ENCODE results near the gene MAML2. TPM values are rescaled to one million over a fixed set of nuclear protein-coding genes. Genes with fewer than 3 reads are reported as not detected.

The MAML2 gene
- total and polyA plus RNA-seq, 9 of the 15 experiments (the other 6 are each of a cell fraction or from before 2014, with no cell fraction given): 0.79 to 6.8 (median 4.8) TPM

- intact Hi-C loops (cut with micrococcal nuclease): no loop called here
These were observed 239.3 kb downstream of the MAML2 start for GRCh38 chr11:96103721-96104120.

More at GRCh38 chr11:96103721-96104120, 239.3 kb downstream of the MAML2 start:
- TF ChIP-seq, protein P1, sequence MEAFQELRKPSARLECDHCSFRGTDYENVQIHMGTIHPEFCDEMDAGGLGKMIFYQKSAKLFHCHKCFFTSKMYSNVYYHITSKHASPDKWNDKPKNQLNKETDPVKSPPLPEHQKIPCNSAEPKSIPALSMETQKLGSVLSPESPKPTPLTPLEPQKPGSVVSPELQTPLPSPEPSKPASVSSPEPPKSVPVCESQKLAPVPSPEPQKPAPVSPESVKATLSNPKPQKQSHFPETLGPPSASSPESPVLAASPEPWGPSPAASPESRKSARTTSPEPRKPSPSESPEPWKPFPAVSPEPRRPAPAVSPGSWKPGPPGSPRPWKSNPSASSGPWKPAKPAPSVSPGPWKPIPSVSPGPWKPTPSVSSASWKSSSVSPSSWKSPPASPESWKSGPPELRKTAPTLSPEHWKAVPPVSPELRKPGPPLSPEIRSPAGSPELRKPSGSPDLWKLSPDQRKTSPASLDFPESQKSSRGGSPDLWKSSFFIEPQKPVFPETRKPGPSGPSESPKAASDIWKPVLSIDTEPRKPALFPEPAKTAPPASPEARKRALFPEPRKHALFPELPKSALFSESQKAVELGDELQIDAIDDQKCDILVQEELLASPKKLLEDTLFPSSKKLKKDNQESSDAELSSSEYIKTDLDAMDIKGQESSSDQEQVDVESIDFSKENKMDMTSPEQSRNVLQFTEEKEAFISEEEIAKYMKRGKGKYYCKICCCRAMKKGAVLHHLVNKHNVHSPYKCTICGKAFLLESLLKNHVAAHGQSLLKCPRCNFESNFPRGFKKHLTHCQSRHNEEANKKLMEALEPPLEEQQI (IDR thresholded peaks at IDR 0.05): no peak
- TF ChIP-seq, protein P2, sequence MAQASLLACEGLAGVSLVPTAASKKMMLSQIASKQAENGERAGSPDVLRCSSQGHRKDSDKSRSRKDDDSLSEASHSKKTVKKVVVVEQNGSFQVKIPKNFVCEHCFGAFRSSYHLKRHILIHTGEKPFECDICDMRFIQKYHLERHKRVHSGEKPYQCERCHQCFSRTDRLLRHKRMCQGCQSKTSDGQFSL (CRISPR knock-in tag; IDR thresholded peaks at IDR 0.05): no peak
- TF ChIP-seq, protein P2 (tag; IDR thresholded peaks at IDR 0.05): no peak
- TF ChIP-seq ZNF778 (CRISPR knock-in tag; IDR thresholded peaks at IDR 0.05): no peak
- Histone ChIP-seq H3K9me1 (ENCODE audit: control insufficient read depth, insufficient read depth, low read length) (no peaks in the 10 kb centered on the region), H3K36me3 (ENCODE audit: control insufficient read depth, insufficient read depth, low read length) (no peaks in the 10 kb centered on the region), H3K9me3 (replicated peaks; ENCODE audit: control insufficient read depth, insufficient read depth, low read depth, low read length) (no peaks in the 10 kb centered on the region), H3K4me1 (replicated peaks in 1 of 2; ENCODE audit: control insufficient read depth in 2 of 2, insufficient read depth in 2 of 2, low read length in 2 of 2) (peaks cover 9 to 38% of the 10 kb centered on the region in 2 experiments; a peak in 4 of 5 replicates), H3K4me2 (ENCODE audit: insufficient read depth, low read length) (peak overlapping the region; percentile 54), H3K27ac (ENCODE audit: extremely low read depth, low read depth, low read length) (peak overlapping the region; percentile 27), H3K79me2 (ENCODE audit: control insufficient read depth, insufficient read depth, low read length) (no peaks in the 10 kb centered on the region), H3K4me3 (no peak overlapping the region), H3K9ac (ENCODE audit: insufficient read depth in 1 of 2, low read depth in 2 of 2, low read length in 2 of 2) (no peak overlapping the region), H2AFZ (ENCODE audit: low read depth, low read length) (peak overlapping the region; percentile 57), H3K27me3 (ENCODE audit: control insufficient read depth in 2 of 2, insufficient read depth in 2 of 2, low read length in 2 of 2) (no peaks in the 10 kb centered on the region), H4K20me1 (replicated peaks; ENCODE audit: control insufficient read depth, insufficient read depth, low read length) (no peaks in the 10 kb centered on the region)
- in situ Hi-C loops (cut with MboI): no loop called here
- DNase-seq (ENCODE audit: extremely low read depth in 1 of 4, low spot score in 3 of 4): no peak
- ChIA-PET CTCF (ENCODE audit: low intra/inter-chr PET ratio) (no interaction called here), POLR2A (interaction anchor here (1.1 kb wide), 1 partner anchor 14 kb away, joined by 5 read pairs; no protein-coding TSS in a partner anchor)
- WGBS (ENCODE audit: insufficient coverage, low coverage, missing lambda C conversion rate): 42% methylated on average over 6 of the region's 6 CpGs
- FAIRE-seq: no peak
- BruUV-seq (replicated peaks): no TSS peak
- peak; percentile 36; the same call in 2 of the 3 replicates for ATAC-seq

Measured in K562 (cell line).